Measurements from ENCODE around the gene CNTN3.

Gene CNTN3

DNA sequence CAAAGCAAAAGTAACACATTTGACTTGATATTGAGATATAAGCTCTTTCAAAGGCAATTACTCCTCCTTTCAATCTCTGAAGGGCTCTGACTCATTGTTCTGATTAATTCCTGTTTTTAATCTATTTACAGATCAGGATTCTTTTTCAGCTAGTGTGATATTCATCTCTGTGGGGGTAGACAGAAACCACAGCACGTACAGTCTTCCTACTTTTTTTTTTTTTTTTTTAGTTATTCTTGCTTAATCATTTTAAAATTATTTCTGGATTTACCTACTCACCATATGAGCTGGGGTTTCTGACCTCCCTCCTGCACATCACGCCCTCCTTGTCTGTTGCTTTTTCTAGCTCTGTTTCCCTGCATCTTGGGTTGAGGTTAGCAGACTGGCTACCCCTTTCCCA, 1.4 kb downstream of the CNTN3 start:
- H3K27ac ChIP-seq: no peak overlapping the region
- no peaks in the 10 kb centered on the region for H3K36me3 ChIP-seq
- H3K27me3 ChIP-seq: peaks cover 53% of the 10 kb centered on the region
- no peak overlapping the region for H3K4me3 ChIP-seq (ENCODE audit: low read depth in 1 of 2, low read length in 1 of 2)
- no peaks in the 10 kb centered on the region for H3K4me1 ChIP-seq (ENCODE audit: control insufficient read depth in 1 of 2, insufficient read depth in 1 of 2, low read depth in 1 of 2, low read length in 1 of 2)
- H3K9me3 ChIP-seq: no peaks in the 10 kb centered on the region
- TF ChIP-seq, protein P1, sequence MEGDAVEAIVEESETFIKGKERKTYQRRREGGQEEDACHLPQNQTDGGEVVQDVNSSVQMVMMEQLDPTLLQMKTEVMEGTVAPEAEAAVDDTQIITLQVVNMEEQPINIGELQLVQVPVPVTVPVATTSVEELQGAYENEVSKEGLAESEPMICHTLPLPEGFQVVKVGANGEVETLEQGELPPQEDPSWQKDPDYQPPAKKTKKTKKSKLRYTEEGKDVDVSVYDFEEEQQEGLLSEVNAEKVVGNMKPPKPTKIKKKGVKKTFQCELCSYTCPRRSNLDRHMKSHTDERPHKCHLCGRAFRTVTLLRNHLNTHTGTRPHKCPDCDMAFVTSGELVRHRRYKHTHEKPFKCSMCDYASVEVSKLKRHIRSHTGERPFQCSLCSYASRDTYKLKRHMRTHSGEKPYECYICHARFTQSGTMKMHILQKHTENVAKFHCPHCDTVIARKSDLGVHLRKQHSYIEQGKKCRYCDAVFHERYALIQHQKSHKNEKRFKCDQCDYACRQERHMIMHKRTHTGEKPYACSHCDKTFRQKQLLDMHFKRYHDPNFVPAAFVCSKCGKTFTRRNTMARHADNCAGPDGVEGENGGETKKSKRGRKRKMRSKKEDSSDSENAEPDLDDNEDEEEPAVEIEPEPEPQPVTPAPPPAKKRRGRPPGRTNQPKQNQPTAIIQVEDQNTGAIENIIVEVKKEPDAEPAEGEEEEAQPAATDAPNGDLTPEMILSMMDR (IDR thresholded peaks at IDR 0.05): no peak

DNA sequence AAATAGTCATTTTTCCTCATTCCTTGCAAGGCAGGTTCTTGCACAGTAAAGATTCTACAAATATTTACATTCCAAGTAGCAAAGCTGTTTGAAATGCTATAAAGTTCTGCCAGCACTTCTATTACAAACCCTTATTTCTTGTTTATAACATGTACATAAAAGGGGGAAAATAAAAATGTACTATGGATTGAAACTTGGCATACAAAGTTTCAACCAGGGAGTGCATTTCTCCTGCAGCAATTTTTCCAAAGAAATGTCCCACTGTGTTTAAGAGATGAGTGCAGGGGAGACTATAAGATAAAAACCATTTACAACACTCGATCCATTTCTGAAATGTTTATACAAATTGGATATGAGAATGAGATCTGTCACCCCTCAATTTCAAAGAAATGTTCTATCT, 3.3 kb downstream of the CNTN3 start:
- H3K9me3 ChIP-seq: no peaks in the 10 kb centered on the region
- no peaks in the 10 kb centered on the region for H3K4me1 ChIP-seq (ENCODE audit: control insufficient read depth in 1 of 2, insufficient read depth in 1 of 2, low read depth in 1 of 2, low read length in 1 of 2)
- no peak overlapping the region for H3K27ac ChIP-seq
- no peaks in the 10 kb centered on the region for H3K36me3 ChIP-seq
- no peak overlapping the region for H3K4me3 ChIP-seq (ENCODE audit: low read depth in 1 of 2, low read length in 1 of 2)
- TF ChIP-seq, protein P1 (IDR thresholded peaks at IDR 0.05): no peak
- peaks cover 46% of the 10 kb centered on the region for H3K27me3 ChIP-seq

DNA sequence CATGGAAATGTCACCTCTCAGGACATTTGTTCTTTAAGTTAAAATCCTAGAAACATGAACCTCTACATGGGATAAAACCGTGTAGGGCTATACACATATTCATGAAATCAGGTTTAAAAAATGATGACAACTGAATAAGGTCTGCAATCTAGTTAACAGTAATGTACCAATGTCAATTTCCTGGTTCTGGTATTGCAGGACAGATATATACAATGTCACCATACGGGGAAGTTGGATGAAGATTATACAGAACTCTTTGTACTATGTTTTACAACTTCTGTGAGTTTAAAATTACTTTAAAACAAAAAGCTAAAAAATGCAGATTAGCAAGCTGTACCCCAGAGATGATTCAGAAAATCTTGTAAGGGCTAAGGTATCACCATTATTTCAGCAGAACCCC, 6.7 kb downstream of the CNTN3 start:
- Histone ChIP-seq H3K27me3 (peaks cover 13% of the 10 kb centered on the region), H3K4me3 (ENCODE audit: low read depth in 1 of 2, low read length in 1 of 2) (no peak overlapping the region), H3K9me3 (no peaks in the 10 kb centered on the region), H3K27ac (no peak overlapping the region), H3K36me3 (no peaks in the 10 kb centered on the region), H3K4me1 (ENCODE audit: control insufficient read depth in 1 of 2, insufficient read depth in 1 of 2, low read depth in 1 of 2, low read length in 1 of 2) (no peaks in the 10 kb centered on the region)
- TF ChIP-seq, protein P1 (IDR thresholded peaks at IDR 0.05): no peak

DNA sequence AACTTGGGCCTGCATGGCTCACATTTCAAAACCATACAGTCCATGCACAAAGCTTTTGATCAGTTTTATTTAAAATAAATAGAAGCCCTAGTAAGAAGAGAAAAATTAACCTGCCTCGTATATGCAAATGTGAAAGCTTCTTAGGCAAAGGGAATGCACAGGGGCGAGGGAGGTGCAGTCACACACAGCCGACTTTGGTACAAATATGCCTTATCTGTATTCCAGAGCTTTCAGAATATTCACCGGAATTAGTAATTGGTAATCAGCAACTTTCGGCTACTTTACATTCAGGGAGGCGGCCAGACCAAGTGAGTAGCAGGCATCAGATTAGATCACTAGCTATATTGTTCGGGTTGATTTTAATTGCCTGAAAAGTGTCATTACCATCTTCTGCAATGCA, 7.5 kb downstream of the CNTN3 start:
- Histone ChIP-seq H3K27me3 (peaks cover 5% of the 10 kb centered on the region), H3K36me3 (no peaks in the 10 kb centered on the region), H3K4me3 (ENCODE audit: low read depth in 1 of 2, low read length in 1 of 2) (no peak overlapping the region), H3K4me1 (ENCODE audit: control insufficient read depth in 1 of 2, insufficient read depth in 1 of 2, low read depth in 1 of 2, low read length in 1 of 2) (no peaks in the 10 kb centered on the region), H3K9me3 (no peaks in the 10 kb centered on the region), H3K27ac (no peak overlapping the region)
- TF ChIP-seq, protein P1 (IDR thresholded peaks at IDR 0.05): no peak

DNA sequence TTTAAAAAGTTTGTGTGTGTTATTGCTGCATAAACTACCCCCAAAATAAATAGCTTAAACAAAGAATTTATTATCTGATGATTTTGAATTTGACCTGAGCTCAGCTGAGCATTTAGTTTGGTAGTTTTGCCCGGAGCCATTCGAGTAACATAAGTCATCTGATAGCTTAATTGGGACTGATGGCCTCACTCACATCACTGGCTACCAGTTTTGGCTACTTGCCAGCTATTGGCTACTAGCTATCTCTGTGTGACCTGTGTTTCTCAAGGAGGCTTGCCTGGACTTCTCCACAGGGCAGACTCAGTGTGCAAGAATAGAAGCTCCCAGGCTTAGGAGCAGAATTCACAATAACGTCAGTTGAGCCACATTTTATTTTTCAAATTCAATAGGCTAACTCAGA, 9.0 kb downstream of the CNTN3 start:
- TF ChIP-seq, protein P1 (IDR thresholded peaks at IDR 0.05): no peak
- no peaks in the 10 kb centered on the region for H3K27me3 ChIP-seq
- no peaks in the 10 kb centered on the region for H3K4me1 ChIP-seq (ENCODE audit: control insufficient read depth in 1 of 2, insufficient read depth in 1 of 2, low read depth in 1 of 2, low read length in 1 of 2)
- H3K27ac ChIP-seq: no peak overlapping the region
- no peaks in the 10 kb centered on the region for H3K9me3 ChIP-seq
- no peaks in the 10 kb centered on the region for H3K36me3 ChIP-seq
- H3K4me3 ChIP-seq (ENCODE audit: low read depth in 1 of 2, low read length in 1 of 2): no peak overlapping the region

DNA sequence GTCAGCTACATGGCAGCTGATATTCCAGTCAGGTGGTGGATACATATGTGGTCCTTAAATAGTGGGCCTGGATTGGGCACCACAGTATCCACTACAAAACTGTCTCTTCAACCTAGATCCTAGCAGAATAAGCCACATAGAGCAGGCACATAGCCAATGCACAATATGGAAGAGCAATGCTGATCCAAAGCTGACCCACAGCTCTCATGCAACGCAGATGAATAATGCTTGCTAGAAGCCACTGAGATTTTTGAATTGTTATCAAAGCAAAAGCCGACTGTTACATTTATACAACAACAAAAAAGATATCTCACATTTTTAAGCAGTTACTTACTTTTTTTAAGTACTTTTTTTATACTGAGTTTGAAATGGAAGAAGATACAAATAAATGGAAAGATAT, 11.2 kb downstream of the CNTN3 start:
- no peak overlapping the region for H3K27ac ChIP-seq
- H3K4me3 ChIP-seq (ENCODE audit: low read depth in 1 of 2, low read length in 1 of 2): no peak overlapping the region
- no peaks in the 10 kb centered on the region for H3K4me1 ChIP-seq (ENCODE audit: control insufficient read depth in 1 of 2, insufficient read depth in 1 of 2, low read depth in 1 of 2, low read length in 1 of 2)
- no peaks in the 10 kb centered on the region for H3K9me3 ChIP-seq
- no peaks in the 10 kb centered on the region for H3K27me3 ChIP-seq
- H3K36me3 ChIP-seq: no peaks in the 10 kb centered on the region
- TF ChIP-seq, protein P1 (IDR thresholded peaks at IDR 0.05): no peak
